Astrocyte of the cerebellum (primary cell): ENCODE results near the gene LMO7.

ENCODE experiments used
- DNase-seq: peaks from one replicate; pipeline ENCODE4 v3.0.0-alpha.2; 2011; ENCODE audit warnings: low read depth
- H3K4me3 ChIP-seq: 2 replicates; pipeline ENCODE4 v1.5.1; 2011; ENCODE audit warnings: mild to moderate bottlenecking, low read depth, low read length, moderate library complexity
- CTCF ChIP-seq: IDR thresholded peaks from 2 replicates; pipeline ENCODE4 v1.5.1; 2012; ENCODE audit warnings: low read length, low read depth, moderate library complexity, mild to moderate bottlenecking; ENCODE audit errors: missing control alignments
- in situ Hi-C: cut with HindIII; loops from 2 replicates; pipeline ENCODE4 v1.10.0; 2017; ENCODE audit warnings: low sequenced_read_pairs

Gene LMO7

GRCh38 chr13:75818968-75819225 lies 182.8 kb downstream of the LMO7 start:
- no peak for TF ChIP-seq CTCF
- in situ Hi-C loops, result no loop called here
- no peak overlapping the region for H3K4me3 ChIP-seq
- DNase-seq, result no peak

DNA sequence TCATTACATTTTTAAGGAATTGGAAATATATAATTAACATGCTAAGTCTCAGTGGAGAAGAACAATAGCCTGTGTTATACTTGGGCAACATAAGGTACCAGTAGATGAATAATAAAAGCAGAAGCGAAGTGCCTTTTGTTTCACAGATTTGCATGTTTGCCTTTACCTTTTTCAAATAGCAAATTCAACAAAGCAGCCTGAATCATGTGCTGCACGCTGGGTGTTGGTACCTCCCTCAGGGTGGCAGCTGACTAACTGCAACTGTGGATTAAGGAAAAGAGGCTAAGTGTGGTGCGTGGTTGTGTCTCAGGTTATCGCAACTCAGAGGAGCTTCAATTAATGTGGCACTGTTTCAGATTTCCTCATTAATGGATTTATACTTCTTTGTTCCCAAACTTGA lies 189.0 kb downstream of the LMO7 start:
- in situ Hi-C loops, result no loop called here
- no peak for TF ChIP-seq CTCF
- DNase-seq, result no peak
- no peak overlapping the region for H3K4me3 ChIP-seq

GRCh38 chr13:75825594-75825993 lies 189.5 kb downstream of the LMO7 start:
- no peak for DNase-seq
- no peak for TF ChIP-seq CTCF
- in situ Hi-C loops, result no loop called here
- no peak overlapping the region for H3K4me3 ChIP-seq

- no peak for TF ChIP-seq CTCF
- H3K4me3 ChIP-seq, result no peak overlapping the region
- no peak for DNase-seq
- in situ Hi-C loops, result no loop called here
Observed at GRCh38 chr13:75826391-75826790, 190.3 kb downstream of the LMO7 start.

- no peak for TF ChIP-seq CTCF
- H3K4me3 ChIP-seq, result no peak overlapping the region
- no peak for DNase-seq
- in situ Hi-C loops, result no loop called here
Observed at GRCh38 chr13:75829830-75830229, 193.7 kb downstream of the LMO7 start.

GRCh38 chr13:75830842-75831241 lies 194.7 kb downstream of the LMO7 start:
- in situ Hi-C loops, result no loop called here
- peak; percentile 42 for DNase-seq
- no peak for TF ChIP-seq CTCF
- no peak overlapping the region for H3K4me3 ChIP-seq

DNA sequence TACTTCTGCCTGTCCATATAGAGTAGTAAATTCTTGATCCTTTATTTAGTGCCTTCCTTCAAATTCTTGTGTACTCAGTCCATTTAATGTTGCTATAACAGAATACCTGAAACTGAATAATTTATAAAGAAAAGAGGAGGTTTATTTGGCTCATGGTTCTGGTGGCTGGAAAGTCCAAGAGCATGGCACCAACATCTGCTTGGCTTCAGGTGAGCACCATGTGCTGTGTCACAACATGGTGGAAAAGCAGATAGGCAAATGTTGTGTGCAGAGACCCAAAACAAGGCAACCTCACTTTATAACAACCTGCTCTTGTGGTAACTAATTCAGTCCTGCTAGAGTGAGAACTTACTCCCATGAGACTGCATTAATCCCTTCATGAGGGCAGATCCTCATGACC lies 195.3 kb downstream of the LMO7 start:
- in situ Hi-C loops, result no loop called here
- no peak for TF ChIP-seq CTCF
- H3K4me3 ChIP-seq, result no peak overlapping the region
- no peak for DNase-seq
